Upper lobe of right lung (tissue), 1 donor: ENCODE data around the gene SLC10A1. TPM values are rescaled to one million over a fixed set of nuclear protein-coding genes. Genes with fewer than 3 reads are reported as not detected.

Experiments used
- ATAC-seq: fragments of 200-7000 bp; cut with Tn5 transposase; one replicate; pipeline ENCODE4 v1.9.1; 2020; ENCODE audit warnings: mild to moderate bottlenecking, moderate library complexity
- DNase-seq: peaks from one replicate; pipeline ENCODE4 v3.0.0-alpha.2; 2020
- H3K27ac ChIP-seq: fragments of 200-600 bp; one replicate; pipeline ENCODE4 v1.8.0; 2022
- H3K27me3 ChIP-seq: fragments of 200-600 bp; one replicate; pipeline ENCODE4 v1.8.0; 2022; ENCODE audit warnings: mild to moderate bottlenecking
- H3K36me3 ChIP-seq: fragments of 200-600 bp; one replicate; pipeline ENCODE4 v1.8.0; 2022
- H3K4me1 ChIP-seq: fragments of 200-600 bp; one replicate; pipeline ENCODE4 v1.8.0; 2022
- H3K4me3 ChIP-seq: fragments of 200-600 bp; one replicate; pipeline ENCODE4 v1.8.0; 2022; ENCODE audit warnings: mild to moderate bottlenecking
- H3K9me3 ChIP-seq: fragments of 200-600 bp; one replicate; pipeline ENCODE4 v1.8.0; 2022
- intact Hi-C: fragments of 100-400 bp; cut with DNase I; formaldehyde crosslinking; loops from one replicate; pipeline ENCODE4 v1.11.0; 2022
- total RNA-seq: library from RNA; stranded (reverse); fragmentation: NEBNext Ultra II Directional; extraction: Animal tissue kit (Norgen Biotek cat#: 25700); gene quantifications from one replicate; pipeline ENCODE4 v1.2.1, GENCODE V29; 2021
- TF ChIP-seq, protein P1 (sequence below): fragments of 200-600 bp; IDR thresholded peaks from one replicate; pipeline ENCODE4 v1.8.0; 2022; ENCODE audit warnings: antibody characterized with exemption
- donor health status: DM: no; HTN: yes; CAD: no; lungs with severe emphysema.

Gene SLC10A1
- total RNA-seq, 1 donor from 2014 or later, result not detected

DNA sequence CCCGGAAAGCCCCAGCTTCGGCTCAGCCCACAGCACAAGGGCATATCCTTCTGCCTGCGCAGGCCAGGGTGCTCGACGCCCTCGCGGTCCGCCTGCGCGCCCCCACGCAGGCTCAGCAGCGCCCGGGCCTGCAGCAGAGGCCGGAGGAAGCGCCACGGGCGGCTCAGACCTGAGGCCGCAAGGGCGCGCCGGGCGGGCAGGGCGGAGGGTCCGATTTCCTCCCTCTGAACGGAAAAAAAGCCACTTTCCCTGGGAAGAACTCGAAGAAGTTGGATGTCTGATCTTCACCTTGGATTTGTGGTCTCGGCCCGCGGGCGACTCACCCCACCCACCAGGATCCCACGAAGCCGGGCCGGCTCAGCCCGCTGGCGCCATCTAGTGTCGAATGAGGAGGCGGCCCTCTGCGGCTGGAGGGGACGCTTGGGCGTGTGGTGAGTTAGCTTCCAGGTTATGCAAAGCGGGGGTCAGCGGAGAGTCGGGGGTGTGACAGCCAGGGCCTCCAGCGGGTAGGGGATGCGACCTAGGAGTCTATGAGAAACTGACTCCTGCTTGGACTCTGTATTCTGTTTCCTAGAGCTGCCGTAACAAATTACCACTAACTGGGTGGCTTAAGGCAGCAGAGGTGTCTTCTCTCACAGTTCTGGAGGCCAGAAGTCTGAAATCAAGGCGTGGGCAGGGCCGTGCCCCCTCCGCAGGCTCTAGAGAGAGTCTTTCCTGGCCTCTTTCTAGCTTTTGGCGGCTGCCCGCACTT lies 70.1 kb downstream of the SLC10A1 start:
- H3K27ac ChIP-seq, result peak overlapping the region; percentile 79

More for the DNA sequence above, 70.1 kb downstream of the SLC10A1 start:
- H3K4me3 ChIP-seq, result peak overlapping the region; percentile 50
- no peaks in the 10 kb centered on the region for H3K27me3 ChIP-seq
- no peaks in the 10 kb centered on the region for H3K9me3 ChIP-seq
- peaks cover 14% of the 10 kb centered on the region for H3K4me1 ChIP-seq
- DNase-seq (peak; percentile 92), ATAC-seq (peak; percentile 97)
- no peaks in the 10 kb centered on the region for H3K36me3 ChIP-seq
- TF ChIP-seq, protein P1, sequence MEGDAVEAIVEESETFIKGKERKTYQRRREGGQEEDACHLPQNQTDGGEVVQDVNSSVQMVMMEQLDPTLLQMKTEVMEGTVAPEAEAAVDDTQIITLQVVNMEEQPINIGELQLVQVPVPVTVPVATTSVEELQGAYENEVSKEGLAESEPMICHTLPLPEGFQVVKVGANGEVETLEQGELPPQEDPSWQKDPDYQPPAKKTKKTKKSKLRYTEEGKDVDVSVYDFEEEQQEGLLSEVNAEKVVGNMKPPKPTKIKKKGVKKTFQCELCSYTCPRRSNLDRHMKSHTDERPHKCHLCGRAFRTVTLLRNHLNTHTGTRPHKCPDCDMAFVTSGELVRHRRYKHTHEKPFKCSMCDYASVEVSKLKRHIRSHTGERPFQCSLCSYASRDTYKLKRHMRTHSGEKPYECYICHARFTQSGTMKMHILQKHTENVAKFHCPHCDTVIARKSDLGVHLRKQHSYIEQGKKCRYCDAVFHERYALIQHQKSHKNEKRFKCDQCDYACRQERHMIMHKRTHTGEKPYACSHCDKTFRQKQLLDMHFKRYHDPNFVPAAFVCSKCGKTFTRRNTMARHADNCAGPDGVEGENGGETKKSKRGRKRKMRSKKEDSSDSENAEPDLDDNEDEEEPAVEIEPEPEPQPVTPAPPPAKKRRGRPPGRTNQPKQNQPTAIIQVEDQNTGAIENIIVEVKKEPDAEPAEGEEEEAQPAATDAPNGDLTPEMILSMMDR, result peak; percentile 98
- intact Hi-C loops, result loop anchor here (5.0 kb wide), 1 partner anchor 140 kb away; no protein-coding TSS in a partner anchor

Other genes starting within 250 kb of the SLC10A1 start
- gene CCDC177, start 222.4 kb downstream of the SLC10A1 start, total RNA-seq, result not detected
- 87.5 TPM for gene SUSD6, start 185.6 kb downstream of the SLC10A1 start, total RNA-seq
- gene SRSF5, start 30.1 kb downstream of the SLC10A1 start, total RNA-seq, result 287 TPM
- 1.1 TPM for gene SMOC1, start 82.2 kb upstream of the SLC10A1 start, total RNA-seq